SK-N-SH (cell line): Measurements from ENCODE around the gene SAMD4A. TPM values are rescaled to one million over a fixed set of nuclear protein-coding genes. Genes with fewer than 3 reads are reported as not detected.

ENCODE experiments used
- CTCF ChIA-PET: fragments of 300-600, 350-600 bp; formaldehyde crosslinking; extraction: SDS; loops from one replicate; lab custom pipeline; 2021; lab: Yijun Ruan, JAX
- POLR2A ChIA-PET: fragments of 350-600 bp; sonication (Branson Sonifier 250); formaldehyde crosslinking; extraction: SDS; loops from one replicate; lab custom pipeline; 2020; ENCODE audit warnings: antibody characterized with exemption, inconsistent platforms; lab: Yijun Ruan, JAX
- DNase-seq: peaks from one replicate; pipeline ENCODE4 v3.0.0; 2012
- H2AFZ ChIP-seq: fragments of 200-600 bp; sonication (generic); 2 replicates; pipeline ENCODE4 v1.8.1; 2016; ENCODE audit warnings: antibody characterized with exemption, mild to moderate bottlenecking, low read depth
- H3F3A ChIP-seq: fragments of 200-600 bp; sonication (generic); replicated peaks from 2 replicates; pipeline ENCODE3; 2016; ENCODE audit warnings: antibody characterized with exemption, mild to moderate bottlenecking; ENCODE audit not compliant: insufficient read depth
- H3K27ac ChIP-seq, 2 experiments: fragments of 200-500 bp in 1 of 2; fragments of 200-600 bp in 1 of 2; sonication (Bioruptor generic) in 1 of 2; sonication (generic), shearing (Covaris generic) in 1 of 2; 2 replicates each; pipeline versions ENCODE4 v1.5.1 to v1.6.1; 2014 to 2016; ENCODE audit warnings: low read depth in 2 of 2, inconsistent platforms in 1 of 2, low read length in 1 of 2, mild to moderate bottlenecking in 1 of 2, mixed read lengths in 1 of 2
- H3K27me3 ChIP-seq: fragments of 200-600 bp; sonication (generic), shearing (Covaris generic); 2 replicates; pipeline ENCODE4 v1.6.1; 2016; ENCODE audit warnings: mixed run types; ENCODE audit not compliant: insufficient read depth
- H3K36me3 ChIP-seq, 2 experiments: fragments of 200-500 bp in 1 of 2; fragments of 200-600 bp in 1 of 2; sonication (Bioruptor generic) in 1 of 2; sonication (generic) in 1 of 2; replicated peaks in 1 of 2; 2 replicates each; pipeline versions ENCODE3 to v1.5.1; 2014 to 2016; ENCODE audit warnings: low read length in 1 of 2, mild to moderate bottlenecking in 1 of 2; ENCODE audit not compliant: insufficient read depth in 2 of 2, control insufficient read depth in 1 of 2
- H3K4me1 ChIP-seq, 2 experiments: fragments of 200-500 bp in 1 of 2; fragments of 200-600 bp in 1 of 2; sonication (Bioruptor generic) in 1 of 2; sonication (generic), shearing (Covaris generic) in 1 of 2; 2 replicates each; pipeline versions ENCODE4 v1.5.1 to v1.6.1; 2014 to 2016; ENCODE audit warnings: low read depth in 1 of 2, low read length in 1 of 2, mixed run types in 1 of 2; ENCODE audit not compliant: insufficient read depth in 2 of 2, control insufficient read depth in 1 of 2
- H3K4me2 ChIP-seq: fragments of 200-600 bp; sonication (generic), shearing (Covaris generic); 2 replicates; pipeline ENCODE4 v1.6.1; 2017; ENCODE audit warnings: mixed run types
- H3K4me3 ChIP-seq, 2 experiments: fragments of 200-500 bp in 1 of 2; fragments of 200-600 bp in 1 of 2; sonication (Bioruptor generic) in 1 of 2; sonication (generic), shearing (Covaris generic) in 1 of 2; 2 replicates each; pipeline versions ENCODE4 v1.5.1 to v1.8.1; 2014 to 2016; ENCODE audit warnings: low read depth in 2 of 2, inconsistent platforms in 1 of 2, low read length in 1 of 2, mild to moderate bottlenecking in 1 of 2, mixed read lengths in 1 of 2, moderate library complexity in 1 of 2
- H3K79me2 ChIP-seq: fragments of 200-600 bp; sonication (generic); 2 replicates; pipeline ENCODE4 v1.8.1; 2017; ENCODE audit warnings: mild to moderate bottlenecking; ENCODE audit not compliant: insufficient read depth
- H3K9ac ChIP-seq: fragments of 200-600 bp; sonication (generic); 2 replicates; pipeline ENCODE4 v1.6.1; 2017; ENCODE audit warnings: mixed run types
- H3K9me2 ChIP-seq: fragments of 200-600 bp; sonication (generic); 2 replicates; pipeline ENCODE4 v1.6.1; 2017; ENCODE audit warnings: mixed run types
- H3K9me3 ChIP-seq: fragments of 200-600 bp; sonication (generic); 2 replicates; pipeline ENCODE4 v1.6.1; 2017; ENCODE audit warnings: mixed run types, mild to moderate bottlenecking, moderate library complexity
- H4K20me1 ChIP-seq: fragments of 200-600 bp; sonication (generic); 2 replicates; pipeline ENCODE4 v1.6.1; 2017; ENCODE audit warnings: mild to moderate bottlenecking, mixed run types; ENCODE audit not compliant: insufficient read depth
- CHD2 ChIP-seq: fragments of 150-350 bp; IDR thresholded peaks from 2 replicates; pipeline ENCODE4 v1.6.1; 2018; ENCODE audit warnings: low read length; ENCODE audit not compliant: partially characterized antibody
- CTCF ChIP-seq: fragments of 200-600 bp; sonication (generic); IDR thresholded peaks from 2 replicates; pipeline ENCODE4 v1.6.1; 2017; ENCODE audit warnings: antibody characterized with exemption, mild to moderate bottlenecking, moderate library complexity
- ELF1 ChIP-seq: IDR thresholded peaks from 2 replicates; pipeline ENCODE4 v1.4.0; 2012
- FOXJ3 ChIP-seq: sonication (generic); formaldehyde crosslinking; IDR thresholded peaks from 2 replicates; pipeline ENCODE4 v1.5.1; 2020; ENCODE audit warnings: mild to moderate bottlenecking, missing genetic modification reagents
- FOXM1 ChIP-seq: IDR thresholded peaks from 2 replicates; pipeline ENCODE4 v1.4.0; 2012; ENCODE audit warnings: low read depth, mild to moderate bottlenecking
- GABPA ChIP-seq: IDR thresholded peaks from 2 replicates; pipeline ENCODE4 v1.4.0; 2012; ENCODE audit warnings: low read depth, mild to moderate bottlenecking
- GATA2 ChIP-seq: sonication (generic); formaldehyde crosslinking; IDR thresholded peaks from 2 replicates; pipeline ENCODE4 v1.5.0; 2020; ENCODE audit warnings: mild to moderate bottlenecking, missing genetic modification reagents
- MEF2A ChIP-seq: IDR thresholded peaks from 2 replicates; pipeline ENCODE4 v1.4.0; 2012; ENCODE audit warnings: low read depth, borderline replicate concordance
- MXI1 ChIP-seq: IDR thresholded peaks from 2 replicates; pipeline ENCODE4 v1.6.1; 2012; ENCODE audit warnings: mild to moderate bottlenecking, low read depth, low read length, improper control_type of control experiment
- POLR2AphosphoS5 ChIP-seq: IDR thresholded peaks from 2 replicates; pipeline ENCODE4 v1.6.1; 2012; ENCODE audit warnings: low read depth, low read length
- RAD21 ChIP-seq: IDR thresholded peaks from 2 replicates; pipeline ENCODE4 v1.6.1; 2012; ENCODE audit warnings: mild to moderate bottlenecking, low read length
- REST ChIP-seq: IDR thresholded peaks from 2 replicates; pipeline ENCODE4 v1.6.1; 2012; ENCODE audit warnings: mild to moderate bottlenecking, low read depth, low read length, moderate library complexity
- RFX5 ChIP-seq: IDR thresholded peaks from 2 replicates; pipeline ENCODE4 v1.6.1; 2012; ENCODE audit warnings: mild to moderate bottlenecking, improper control_type of control experiment, low read length
- TCF12 ChIP-seq: IDR thresholded peaks from 2 replicates; pipeline ENCODE4 v1.4.0; 2012
- USF2 ChIP-seq: fragments of 150-350 bp; IDR thresholded peaks from 2 replicates; pipeline ENCODE4 v1.6.1; 2017; ENCODE audit warnings: antibody characterized with exemption, low read length, low read depth, borderline replicate concordance
- WGBS: methylation state at CpG from one replicate; pipeline ENCODE4 v1.1.6; 2017; ENCODE audit warnings: low lambda C conversion rate; 5-methylcytosine and 5-hydroxymethylcytosine counted together
- polyA plus RNA-seq, 3 experiments: library from polyadenylated mRNA; depleted of rRNA; stranded (reverse); fragments of >200 nt; gene quantifications; 2 replicates each; pipeline ENCODE4 v1.2.3, GENCODE V29; 2012
- TF ChIP-seq, protein P1 (sequence below): IDR thresholded peaks from 2 replicates; pipeline ENCODE4 v1.4.0; 2012; ENCODE audit warnings: low read depth, borderline replicate concordance

The SAMD4A gene
- polyA plus RNA-seq, 1 of the 3 experiments (the other 2 are of a cell fraction), result 5.0 TPM

DNA sequence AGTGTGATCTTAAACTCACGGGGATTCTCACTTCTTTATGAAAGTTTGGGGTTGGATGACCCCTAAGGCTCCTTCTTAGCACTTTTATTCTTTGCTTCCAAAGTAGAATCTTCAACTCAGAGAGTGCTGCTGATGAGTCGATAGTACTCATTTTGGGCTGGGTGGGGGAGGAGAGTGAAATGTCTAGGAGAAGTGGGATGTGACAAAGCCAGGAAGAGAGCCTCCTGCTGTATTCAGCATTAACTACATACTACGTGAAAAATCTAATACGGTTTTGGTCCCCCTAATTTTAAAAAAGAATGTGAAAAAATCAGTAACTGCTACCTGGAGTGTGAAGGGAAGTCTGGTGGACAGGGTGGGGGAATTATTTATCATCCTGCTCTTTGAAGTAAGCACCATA is 148.3 kb downstream of the SAMD4A start:
- no peak overlapping the region for H3K4me3 ChIP-seq
- DNase-seq, result no peak
- H3K27ac ChIP-seq, result no peak overlapping the region
- no peaks in the 10 kb centered on the region for H3K9me2 ChIP-seq
- no peak overlapping the region for H3K4me2 ChIP-seq
- TF ChIP-seq GABPA (no peak), ELF1 (no peak), CTCF (peak; percentile 29), RFX5 (no peak), REST (no peak), TCF12 (no peak), POLR2AphosphoS5 (no peak), GATA2 (no peak)
- TF ChIP-seq, protein P1, sequence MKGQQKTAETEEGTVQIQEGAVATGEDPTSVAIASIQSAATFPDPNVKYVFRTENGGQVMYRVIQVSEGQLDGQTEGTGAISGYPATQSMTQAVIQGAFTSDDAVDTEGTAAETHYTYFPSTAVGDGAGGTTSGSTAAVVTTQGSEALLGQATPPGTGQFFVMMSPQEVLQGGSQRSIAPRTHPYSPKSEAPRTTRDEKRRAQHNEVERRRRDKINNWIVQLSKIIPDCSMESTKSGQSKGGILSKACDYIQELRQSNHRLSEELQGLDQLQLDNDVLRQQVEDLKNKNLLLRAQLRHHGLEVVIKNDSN, result no peak
- no peaks in the 10 kb centered on the region for H3K9me3 ChIP-seq
- ChIA-PET CTCF (interaction anchor here (1.1 kb wide), 1 partner anchor 13 kb away, joined by 3 read pairs; no protein-coding TSS in a partner anchor), POLR2A (no interaction called here)
- H3K4me1 ChIP-seq, result peaks cover 0 to 16% of the 10 kb centered on the region in 2 experiments; a peak in 1 of 4 replicates
- no peaks in the 10 kb centered on the region for H3K27me3 ChIP-seq
- peaks cover 97% of the 10 kb centered on the region for H3K79me2 ChIP-seq
- peaks cover 66% of the 10 kb centered on the region; the same call in 1 of the 2 replicates for H4K20me1 ChIP-seq
- 54% methylated on average over 4 of the region's 4 CpGs for WGBS
- H2AFZ ChIP-seq, result no peak overlapping the region
- H3K36me3 ChIP-seq, result peaks cover 0 to 18% of the 10 kb centered on the region in 2 experiments
- H3K9ac ChIP-seq, result no peak overlapping the region
- peaks cover 15% of the 10 kb centered on the region for H3F3A ChIP-seq

- ChIA-PET POLR2A (no interaction called here), CTCF (no interaction called here)
- Histone ChIP-seq H3K9me2 (no peaks in the 10 kb centered on the region), H3K9ac (no peak overlapping the region), H3K27ac (no peak overlapping the region), H3K4me3 (no peak overlapping the region), H3K36me3 (peaks cover 0 to 14% of the 10 kb centered on the region in 2 experiments), H3K4me2 (no peak overlapping the region), H4K20me1 (peaks cover 71% of the 10 kb centered on the region; the same call in 1 of the 2 replicates), H2AFZ (no peak overlapping the region), H3K4me1 (peaks cover 0 to 18% of the 10 kb centered on the region in 2 experiments; a peak in 2 of 4 replicates), H3K27me3 (no peaks in the 10 kb centered on the region), H3K79me2 (peaks cover 97% of the 10 kb centered on the region), H3F3A (peaks cover 15% of the 10 kb centered on the region), H3K9me3 (no peaks in the 10 kb centered on the region)
- 75% methylated on average over 1 of the region's 1 CpG for WGBS
- DNase-seq, result no peak
- no peak for TF ChIP-seq REST
- TF ChIP-seq FOXJ3 (CRISPR knock-in tag), result no peak
- TF ChIP-seq POLR2AphosphoS5, result no peak
- TF ChIP-seq RAD21, result no peak
- TF ChIP-seq RFX5, result no peak
- no peak for TF ChIP-seq MEF2A
- TF ChIP-seq USF2, result no peak
- TF ChIP-seq FOXM1, result no peak
- TF ChIP-seq MXI1, result no peak
- no peak for TF ChIP-seq CHD2
Measured at GRCh38 chr14:54715811-54716210, 148.9 kb downstream of the SAMD4A start.
